ENCODE measurements around the gene MME. TPM values are rescaled to one million over a fixed set of nuclear protein-coding genes. Genes with fewer than 3 reads are reported as not detected.

MME gene
- total RNA-seq, 1 experiment from 2014 or later: not detected

GRCh38 chr3:155196131-155197021, 116.3 kb downstream of the MME start:
- no TSS peak for BruUV-seq (replicated peaks)
- peak; percentile 28 for DNase-seq (ENCODE audit: low spot score)
- Histone ChIP-seq H3K4me3 (ENCODE audit: low read depth, low read length, poor library complexity, severe bottlenecking) (no peak overlapping the region), H3K27ac (ENCODE audit: low read depth, low read length, poor library complexity, severe bottlenecking) (no peak overlapping the region), H3K4me1 (ENCODE audit: insufficient read depth, low read length, poor library complexity, severe bottlenecking) (no peaks in the 10 kb centered on the region), H3K36me3 (ENCODE audit: insufficient read depth, low read length, poor library complexity, severe bottlenecking) (no peaks in the 10 kb centered on the region), H3K9me3 (ENCODE audit: low read depth, low read length, poor library complexity, severe bottlenecking) (no peaks in the 10 kb centered on the region), H3K27me3 (replicated peaks; ENCODE audit: insufficient read depth, low read depth, low read length, poor library complexity) (no peaks in the 10 kb centered on the region)
- CTCF ChIA-PET: no interaction called here
- POLR2A ChIA-PET (ENCODE audit: low non-redundant PET): no interaction called here
- intact Hi-C loops (cut with micrococcal nuclease; ENCODE audit: unreplicated experiment): no loop called here
- TF ChIP-seq EZH2 (IDR thresholded peaks at IDR 0.05; ENCODE audit: borderline replicate concordance, low read depth, low read length, poor library complexity, severe bottlenecking) (no peak), CTCF (conservative IDR thresholded peaks at IDR 0.05; ENCODE audit: low read depth, low read length) (no peak)

- intact Hi-C loops (cut with micrococcal nuclease; ENCODE audit: unreplicated experiment): no loop called here
- Histone ChIP-seq H3K4me1 (ENCODE audit: insufficient read depth, low read length, poor library complexity, severe bottlenecking) (no peaks in the 10 kb centered on the region), H3K4me3 (ENCODE audit: low read depth, low read length, poor library complexity, severe bottlenecking) (no peak overlapping the region), H3K27me3 (replicated peaks; ENCODE audit: insufficient read depth, low read depth, low read length, poor library complexity) (no peaks in the 10 kb centered on the region), H3K36me3 (ENCODE audit: insufficient read depth, low read length, poor library complexity, severe bottlenecking) (no peaks in the 10 kb centered on the region), H3K9me3 (ENCODE audit: low read depth, low read length, poor library complexity, severe bottlenecking) (no peaks in the 10 kb centered on the region), H3K27ac (ENCODE audit: low read depth, low read length, poor library complexity, severe bottlenecking) (no peak overlapping the region)
- ChIA-PET POLR2A (ENCODE audit: low non-redundant PET) (no interaction called here), CTCF (no interaction called here)
- DNase-seq (ENCODE audit: low spot score): no peak
- no peak for TF ChIP-seq EZH2 (IDR thresholded peaks at IDR 0.05; ENCODE audit: borderline replicate concordance, low read depth, low read length, poor library complexity, severe bottlenecking)
- no peak for TF ChIP-seq CTCF (conservative IDR thresholded peaks at IDR 0.05; ENCODE audit: low read depth, low read length)
- BruUV-seq (replicated peaks): no TSS peak
Measured at GRCh38 chr3:155197786-155198185, 117.7 kb downstream of the MME start.

GRCh38 chr3:155202626-155203025, 122.5 kb downstream of the MME start:
- Histone ChIP-seq H3K4me1 (ENCODE audit: insufficient read depth, low read length, poor library complexity, severe bottlenecking) (no peaks in the 10 kb centered on the region), H3K27ac (ENCODE audit: low read depth, low read length, poor library complexity, severe bottlenecking) (no peak overlapping the region), H3K4me3 (ENCODE audit: low read depth, low read length, poor library complexity, severe bottlenecking) (no peak overlapping the region), H3K9me3 (ENCODE audit: low read depth, low read length, poor library complexity, severe bottlenecking) (no peaks in the 10 kb centered on the region), H3K27me3 (replicated peaks; ENCODE audit: insufficient read depth, low read depth, low read length, poor library complexity) (peaks cover 4% of the 10 kb centered on the region), H3K36me3 (ENCODE audit: insufficient read depth, low read length, poor library complexity, severe bottlenecking) (no peaks in the 10 kb centered on the region)
- TF ChIP-seq EZH2 (IDR thresholded peaks at IDR 0.05; ENCODE audit: borderline replicate concordance, low read depth, low read length, poor library complexity, severe bottlenecking) (no peak), CTCF (conservative IDR thresholded peaks at IDR 0.05; ENCODE audit: low read depth, low read length) (no peak)
- ChIA-PET POLR2A (ENCODE audit: low non-redundant PET) (no interaction called here), CTCF (no interaction called here)
- intact Hi-C loops (cut with micrococcal nuclease; ENCODE audit: unreplicated experiment): no loop called here
- no peak for DNase-seq (ENCODE audit: low spot score)
- BruUV-seq (replicated peaks): no TSS peak
